Transverse colon (tissue), 4 donors: ENCODE data around the gene ZNF142. TPM values are rescaled to one million over a fixed set of nuclear protein-coding genes. Genes with fewer than 3 reads are reported as not detected.
A peak's percentile ranks its signal among the peaks of the same experiment; 100 is the strongest.

Experiments
- DNase-seq: peaks from one replicate; pipeline ENCODE4 v3.0.0-alpha.2; 2019
- H3K27ac ChIP-seq, 4 donors: fragments of 200-600 bp; sonication (generic); 2 replicates each; pipeline ENCODE4 v1.5.1; 2016 to 2018; ENCODE audit warnings: inconsistent platforms in 4 of 4
- H3K27me3 ChIP-seq: fragments of 200-600 bp; sonication (generic); 2 replicates; pipeline ENCODE4 v1.5.1; 2017; ENCODE audit warnings: inconsistent platforms
- H3K36me3 ChIP-seq, 4 donors: fragments of 200-600 bp; sonication (generic); 2 replicates each; pipeline ENCODE4 v1.5.1; 2017 to 2019; ENCODE audit warnings: inconsistent platforms in 4 of 4
- H3K4me1 ChIP-seq, 4 donors: fragments of 200-600 bp; sonication (generic); 2 replicates each; pipeline ENCODE4 v1.5.1; 2017 to 2020; ENCODE audit warnings: inconsistent platforms in 4 of 4
- H3K4me3 ChIP-seq, 4 donors: fragments of 200-600 bp; sonication (generic); 1 replicate in 1 of 4; 2 replicates in 3 of 4; pipeline versions ENCODE4 v1.5.1 to v1.6.1; 2017 to 2019; ENCODE audit warnings: inconsistent platforms in 4 of 4
- H3K9me3 ChIP-seq, 2 donors: fragments of 200-600 bp; sonication (generic); 2 replicates each; pipeline ENCODE4 v1.5.1; 2017 to 2019; ENCODE audit warnings: inconsistent platforms in 2 of 2
- EP300 ChIP-seq: sonication (generic); formaldehyde crosslinking; IDR thresholded peaks from one replicate; pipeline ENCODE4 v1.6.1; 2017; ENCODE audit warnings: antibody characterized with exemption, low read depth
- POLR2A ChIP-seq: fragments of 450-650 bp; IDR thresholded peaks from one replicate; pipeline ENCODE4 v1.6.1; 2016; ENCODE audit warnings: antibody characterized with exemption, mild to moderate bottlenecking, moderate library complexity
- POLR2AphosphoS5 ChIP-seq, 3 donors: sonication (generic); formaldehyde crosslinking; IDR thresholded peaks; one replicate each; pipeline ENCODE4 v1.6.1; 2016; ENCODE audit warnings: antibody characterized with exemption in 3 of 3
- WGBS, 2 donors: methylation state at CpG; one replicate each; pipeline ENCODE4 v1.1.5; 2018; ENCODE audit warnings: low coverage in 1 of 2; 5-methylcytosine and 5-hydroxymethylcytosine counted together
- in situ Hi-C, 4 donors: fragments of 200-750 bp; cut with MboI; loops; one replicate each; pipeline versions ENCODE4 v1.15.0 to v1.15.1; 2017; ENCODE audit warnings: low sequenced_read_pairs in 3 of 4, low pct_ligation_motif_present in 1 of 4, low pct_unique_long_range_greater_than_20kb in 1 of 4
- intact Hi-C: fragments of 100-400 bp; cut with DNase I; formaldehyde crosslinking; loops from one replicate; pipeline ENCODE4 v1.15.1; 2023; ENCODE audit warnings: low total_unique reads
- total RNA-seq, 4 donors: library from RNA; depleted of rRNA; stranded (reverse); fragments of >200 nt; gene quantifications; one replicate each; pipeline ENCODE4 v1.1.0, GENCODE V29; 2016
- TF ChIP-seq, protein P1 (sequence below), 5 experiments: fragments of 200-600 bp in 3 of 5; fragments of 450-650 bp in 2 of 5; sonication (generic) in 3 of 5; IDR thresholded peaks; 1 replicate in 2 of 5; 2 replicates in 3 of 5; pipeline ENCODE4 v1.5.1; 2016 to 2017; ENCODE audit warnings: antibody characterized with exemption in 5 of 5, inconsistent platforms in 3 of 5, mild to moderate bottlenecking in 2 of 5, moderate library complexity in 1 of 5

ZNF142 gene
- total RNA-seq, 4 donors from 2014 or later = 18.5 to 58.0 (median 24.5) TPM

DNA sequence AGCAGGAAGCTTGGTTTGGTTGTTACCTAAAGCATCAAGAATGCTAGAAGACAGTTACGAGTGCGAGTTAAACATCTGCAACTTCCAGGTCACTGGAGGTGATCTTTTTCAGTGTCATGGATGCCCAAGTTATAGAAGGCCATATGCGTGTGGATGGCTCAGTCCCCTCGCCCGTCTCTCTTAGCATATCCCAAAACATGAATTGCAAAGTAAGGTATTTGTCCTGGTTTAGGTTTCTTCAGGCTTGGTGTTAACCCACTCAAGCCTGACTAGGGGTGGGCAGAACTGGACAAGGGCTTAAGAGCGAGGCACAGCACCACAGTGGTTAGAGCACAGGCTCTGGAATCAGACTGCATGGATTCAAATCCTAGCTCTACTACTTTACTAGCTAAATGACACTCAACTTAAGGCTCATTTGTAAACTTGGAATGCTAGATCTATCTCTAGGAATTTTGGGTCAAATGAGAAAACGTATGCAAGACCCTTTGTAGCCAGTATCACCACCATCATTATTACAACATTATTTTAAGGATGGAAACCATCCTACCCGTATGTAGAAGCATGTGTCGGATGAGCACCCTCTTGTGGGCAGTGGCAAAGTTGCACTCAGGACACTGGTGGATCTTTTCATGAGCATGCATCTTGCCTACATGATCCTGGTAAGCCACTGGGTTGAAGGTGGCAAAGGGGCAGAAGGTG is 11.2 kb downstream of the ZNF142 start:
- Histone ChIP-seq H3K4me3 (no peak overlapping the region), H3K36me3 (peaks cover 0 to 60% (median 29%) of the 10 kb centered on the region in 4 donors), H3K9me3 (no peaks in the 10 kb centered on the region), H3K4me1 (no peaks in the 10 kb centered on the region), H3K27me3 (no peaks in the 10 kb centered on the region), H3K27ac (no peak overlapping the region)
- 54 to 67% methylated on average over 5 to 9 of the region's 9 CpGs for WGBS, 2 donors
- peak; percentile 54 for DNase-seq
- intact Hi-C loops (no loop called here), in situ Hi-C loops (no loop called here)
- TF ChIP-seq, protein P1, sequence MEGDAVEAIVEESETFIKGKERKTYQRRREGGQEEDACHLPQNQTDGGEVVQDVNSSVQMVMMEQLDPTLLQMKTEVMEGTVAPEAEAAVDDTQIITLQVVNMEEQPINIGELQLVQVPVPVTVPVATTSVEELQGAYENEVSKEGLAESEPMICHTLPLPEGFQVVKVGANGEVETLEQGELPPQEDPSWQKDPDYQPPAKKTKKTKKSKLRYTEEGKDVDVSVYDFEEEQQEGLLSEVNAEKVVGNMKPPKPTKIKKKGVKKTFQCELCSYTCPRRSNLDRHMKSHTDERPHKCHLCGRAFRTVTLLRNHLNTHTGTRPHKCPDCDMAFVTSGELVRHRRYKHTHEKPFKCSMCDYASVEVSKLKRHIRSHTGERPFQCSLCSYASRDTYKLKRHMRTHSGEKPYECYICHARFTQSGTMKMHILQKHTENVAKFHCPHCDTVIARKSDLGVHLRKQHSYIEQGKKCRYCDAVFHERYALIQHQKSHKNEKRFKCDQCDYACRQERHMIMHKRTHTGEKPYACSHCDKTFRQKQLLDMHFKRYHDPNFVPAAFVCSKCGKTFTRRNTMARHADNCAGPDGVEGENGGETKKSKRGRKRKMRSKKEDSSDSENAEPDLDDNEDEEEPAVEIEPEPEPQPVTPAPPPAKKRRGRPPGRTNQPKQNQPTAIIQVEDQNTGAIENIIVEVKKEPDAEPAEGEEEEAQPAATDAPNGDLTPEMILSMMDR (IDR thresholded peaks at IDR 0.05) = peak; percentile 68 to 79 (median 75)
- TF ChIP-seq POLR2A (no peak), EP300 (no peak)

DNA sequence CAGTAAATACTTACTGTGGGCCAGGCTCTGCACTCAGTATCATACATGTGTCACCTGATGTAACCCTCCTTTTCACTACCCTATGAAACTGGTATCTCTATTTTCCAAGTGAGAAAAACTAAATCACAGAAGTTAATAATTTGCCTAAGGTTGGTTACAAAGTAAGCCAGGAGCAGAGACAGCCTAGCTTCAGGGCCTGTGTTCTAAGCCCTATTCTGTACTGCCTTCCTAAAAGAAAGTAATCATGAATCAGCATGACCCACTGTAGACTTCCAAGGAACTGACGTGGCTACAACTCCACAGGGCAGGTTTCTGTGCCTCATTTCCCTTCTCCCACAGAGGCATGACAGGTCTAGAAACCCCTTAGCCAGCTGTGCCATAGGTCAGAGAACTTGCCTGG is 14.3 kb downstream of the ZNF142 start:
- H3K36me3 ChIP-seq = peaks cover 0 to 55% (median 27%) of the 10 kb centered on the region in 4 donors
- H3K4me3 ChIP-seq = no peak overlapping the region
- H3K4me1 ChIP-seq = no peaks in the 10 kb centered on the region
- no peak for DNase-seq
- no peaks in the 10 kb centered on the region for H3K9me3 ChIP-seq
- no peaks in the 10 kb centered on the region for H3K27me3 ChIP-seq
- no peak for TF ChIP-seq POLR2A
- TF ChIP-seq POLR2AphosphoS5 (IDR thresholded peaks at IDR 0.05) = no peak
- TF ChIP-seq, protein P1 (IDR thresholded peaks at IDR 0.05) = no peak
- no peak for TF ChIP-seq EP300
- H3K27ac ChIP-seq = no peak overlapping the region
- intact Hi-C loops = no loop called here
- WGBS, 2 donors = 83 to 95% methylated on average over 1 of the region's 1 CpG
- in situ Hi-C loops = no loop called here

DNA sequence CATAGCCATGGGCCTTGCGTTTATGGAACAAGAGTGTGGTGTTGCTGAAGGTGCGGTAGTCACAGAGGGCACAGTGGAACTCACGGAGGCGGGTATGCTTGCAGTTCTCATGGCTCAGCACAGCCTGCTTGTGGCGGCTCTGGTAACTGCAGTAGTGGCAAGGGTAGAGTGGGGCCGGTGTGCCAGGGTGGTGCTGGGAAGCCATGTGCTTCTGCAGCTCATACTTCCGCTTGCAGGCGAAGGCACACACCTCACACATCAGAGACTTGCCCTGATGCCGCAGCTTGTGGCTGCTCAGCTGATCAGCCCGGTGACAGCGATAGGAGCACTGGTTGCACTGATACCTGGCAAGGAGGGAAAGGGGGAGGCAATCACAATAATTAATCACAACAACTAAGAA is 14.7 kb downstream of the ZNF142 start:
- intact Hi-C loops = no loop called here
- WGBS, 2 donors = 93% methylated on average over 10 of the region's 11 CpGs; no CpG with 5 or more reads in 1 of the 2 donors

DNA sequence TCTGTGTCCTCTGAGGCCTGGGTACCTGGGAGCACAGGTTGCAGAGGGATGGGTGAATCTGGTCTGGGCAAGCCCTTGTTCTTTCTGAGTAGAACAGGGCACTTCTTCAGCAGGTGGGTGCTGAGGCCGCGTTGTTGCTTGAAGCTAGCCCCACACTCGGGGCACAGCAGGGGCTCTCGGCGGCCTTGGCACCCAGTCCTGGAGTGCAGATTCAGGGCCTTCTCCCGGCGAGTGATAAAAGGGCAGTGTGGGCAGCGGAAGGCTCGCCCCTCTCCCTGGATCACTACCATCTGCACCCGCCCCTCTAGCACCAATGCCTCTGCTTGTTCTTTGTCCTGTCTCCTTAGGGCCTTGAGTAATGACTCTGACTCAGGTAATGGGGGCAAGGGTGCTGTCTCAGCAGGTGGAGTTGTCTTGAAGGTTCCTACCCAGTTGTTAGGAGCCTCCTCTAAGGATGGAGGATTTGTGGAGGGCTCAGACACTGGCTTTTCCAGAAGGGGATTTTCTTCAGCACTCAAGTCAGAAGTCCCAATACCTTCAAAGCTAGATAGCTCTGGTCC is 15.6 kb downstream of the ZNF142 start:
- DNase-seq = no peak
- Histone ChIP-seq H3K4me1 (no peaks in the 10 kb centered on the region), H3K9me3 (no peaks in the 10 kb centered on the region), H3K36me3 (peaks cover 0 to 49% (median 27%) of the 10 kb centered on the region in 4 donors), H3K27me3 (no peaks in the 10 kb centered on the region), H3K4me3 (no peak overlapping the region), H3K27ac (no peak overlapping the region)
- TF ChIP-seq POLR2AphosphoS5 (IDR thresholded peaks at IDR 0.05) = no peak
- TF ChIP-seq EP300 = no peak
- TF ChIP-seq, protein P1 (IDR thresholded peaks at IDR 0.05) = no peak
- TF ChIP-seq POLR2A = no peak
- 90% methylated on average over 10 of the region's 10 CpGs; no CpG with 5 or more reads in 1 of the 2 donors for WGBS, 2 donors
- intact Hi-C loops (no loop called here), in situ Hi-C loops (no loop called here)

More for the DNA sequence above, 14.7 kb downstream of the ZNF142 start:
- in situ Hi-C loops = no loop called here
- no peak for DNase-seq
- TF ChIP-seq POLR2A (no peak), POLR2AphosphoS5 (IDR thresholded peaks at IDR 0.05) (no peak), EP300 (no peak)
- TF ChIP-seq, protein P1 (IDR thresholded peaks at IDR 0.05) = no peak
- H3K4me1 ChIP-seq = no peaks in the 10 kb centered on the region
- no peaks in the 10 kb centered on the region for H3K27me3 ChIP-seq
- H3K9me3 ChIP-seq = no peaks in the 10 kb centered on the region
- H3K36me3 ChIP-seq = peaks cover 0 to 53% (median 25%) of the 10 kb centered on the region in 4 donors
- no peak overlapping the region for H3K27ac ChIP-seq
- no peak overlapping the region for H3K4me3 ChIP-seq
